C4-2B (cell line): ENCODE measurements around the gene RNF138.

Experiments used
- CTCF ChIP-seq: fragments of 450-650 bp; conservative IDR thresholded peaks from 2 replicates; pipeline ENCODE4 v1.5.1; 2017; ENCODE audit warnings: mild to moderate bottlenecking
- ZFX ChIP-seq: fragments of 450-650 bp; IDR thresholded peaks from 2 replicates; pipeline ENCODE4 v1.6.1; 2017

GRCh38 chr18:32067375-32068167 is 24.1 kb upstream of the RNF138 start:
- no peak for TF ChIP-seq CTCF
- TF ChIP-seq ZFX, result no peak
